Mucosa of descending colon (tissue), 3 donors: Measurements from ENCODE around the gene LRRN4CL. TPM values are rescaled to one million over a fixed set of nuclear protein-coding genes. Genes with fewer than 3 reads are reported as not detected.

ENCODE experiments used
- ATAC-seq: fragments of 200-7000 bp; cut with Tn5 transposase; one replicate; pipeline ENCODE4 v1.9.1; 2020; ENCODE audit warnings: mild to moderate bottlenecking, moderate library complexity
- DNase-seq, 3 donors: peaks; one replicate each; pipeline ENCODE4 v3.0.0-alpha.2; 2020
- H3K36me3 ChIP-seq: fragments of 200-600 bp; one replicate; pipeline ENCODE4 v1.8.0; 2021; ENCODE audit warnings: low read depth, mild to moderate bottlenecking
- H3K4me1 ChIP-seq: fragments of 200-600 bp; one replicate; pipeline ENCODE4 v1.8.0; 2021; ENCODE audit warnings: low read depth, mild to moderate bottlenecking
- H3K4me3 ChIP-seq: fragments of 200-600 bp; one replicate; pipeline ENCODE4 v1.8.0; 2021; ENCODE audit warnings: mild to moderate bottlenecking
- H3K9me3 ChIP-seq: fragments of 200-600 bp; one replicate; pipeline ENCODE4 v1.8.0; 2021; ENCODE audit warnings: mild to moderate bottlenecking
- intact Hi-C, 2 donors: fragments of 100-400 bp; cut with DNase I in 1 of 2; cut with micrococcal nuclease in 1 of 2; formaldehyde crosslinking; loops; one replicate each; pipeline versions ENCODE4 v1.11.0 to v1.11.1; 2022; cut with DNase I, micrococcal nuclease
- total RNA-seq, 3 donors: library from RNA; stranded (reverse); fragmentation: NEBNext Ultra II Directional in 2 of 3; extraction: Animal tissue kit (Norgen Biotek cat#: 25700) in 2 of 3; gene quantifications; one replicate each; pipeline versions ENCODE4 v1.2.1 to v1.2.4, GENCODE V29; 2021 to 2023
- TF ChIP-seq, protein P1 (sequence below): fragments of 200-600 bp; IDR thresholded peaks from one replicate; pipeline ENCODE4 v1.8.0; 2022; ENCODE audit warnings: antibody characterized with exemption, mild to moderate bottlenecking
- donor health status: DM: no; HTN: no; CAD: no; lungs with moderate emphysema.
- donor health status: DM: no; HTN: no; CAD: no.
- donor health status: DM: no; HTN: yes; CAD: no.

LRRN4CL gene
- total RNA-seq, 3 donors from 2014 or later: 1.2 to 11.5 (median 5.6) TPM

DNA sequence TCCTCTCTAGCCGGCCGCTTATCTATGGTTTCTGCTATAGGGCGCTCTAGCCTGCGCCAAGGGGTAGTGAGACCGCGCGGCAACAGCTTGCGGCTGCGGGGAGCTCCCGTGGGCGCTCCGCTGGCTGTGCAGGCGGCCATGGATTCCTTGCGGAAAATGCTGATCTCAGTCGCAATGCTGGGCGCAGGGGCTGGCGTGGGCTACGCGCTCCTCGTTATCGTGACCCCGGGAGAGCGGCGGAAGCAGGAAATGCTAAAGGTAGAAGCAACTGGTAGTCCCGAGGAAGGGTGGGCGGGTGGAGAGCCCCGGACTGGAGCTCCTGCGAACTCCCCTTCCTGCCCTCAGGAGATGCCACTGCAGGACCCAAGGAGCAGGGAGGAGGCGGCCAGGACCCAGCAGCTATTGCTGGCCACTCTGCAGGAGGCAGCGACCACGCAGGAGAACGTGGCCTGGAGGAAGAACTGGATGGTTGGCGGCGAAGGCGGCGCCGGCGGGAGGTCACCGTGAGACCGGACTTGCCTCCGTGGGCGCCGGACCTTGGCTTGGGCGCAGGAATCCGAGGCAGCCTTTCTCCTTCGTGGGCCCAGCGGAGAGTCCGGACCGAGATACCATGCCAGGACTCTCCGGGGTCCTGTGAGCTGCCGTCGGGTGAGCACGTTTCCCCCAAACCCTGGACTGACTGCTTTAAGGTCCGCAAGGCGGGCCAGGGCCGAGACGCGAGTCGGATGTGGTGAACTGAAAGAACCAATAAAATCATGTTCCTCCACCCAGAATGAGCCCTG, 17.5 kb downstream of the LRRN4CL start, which contains the start of the genes LBHD1 and UQCC3:
LBHD1 (minus strand) TSS at position 660 of the 782 bp plus-strand sequence. CDS start 2,236 bp downstream, outside the sequence.
UQCC3 (plus strand) TSS at position 66 of the 782 bp plus-strand sequence; CDS start at position 139, 73 bp downstream.
- ATAC-seq: peak; percentile 82
- DNase-seq: peak; percentile 85 to 89 (median 85)
- H3K9me3 ChIP-seq: no peaks in the 10 kb centered on the region
- TF ChIP-seq, protein P1, sequence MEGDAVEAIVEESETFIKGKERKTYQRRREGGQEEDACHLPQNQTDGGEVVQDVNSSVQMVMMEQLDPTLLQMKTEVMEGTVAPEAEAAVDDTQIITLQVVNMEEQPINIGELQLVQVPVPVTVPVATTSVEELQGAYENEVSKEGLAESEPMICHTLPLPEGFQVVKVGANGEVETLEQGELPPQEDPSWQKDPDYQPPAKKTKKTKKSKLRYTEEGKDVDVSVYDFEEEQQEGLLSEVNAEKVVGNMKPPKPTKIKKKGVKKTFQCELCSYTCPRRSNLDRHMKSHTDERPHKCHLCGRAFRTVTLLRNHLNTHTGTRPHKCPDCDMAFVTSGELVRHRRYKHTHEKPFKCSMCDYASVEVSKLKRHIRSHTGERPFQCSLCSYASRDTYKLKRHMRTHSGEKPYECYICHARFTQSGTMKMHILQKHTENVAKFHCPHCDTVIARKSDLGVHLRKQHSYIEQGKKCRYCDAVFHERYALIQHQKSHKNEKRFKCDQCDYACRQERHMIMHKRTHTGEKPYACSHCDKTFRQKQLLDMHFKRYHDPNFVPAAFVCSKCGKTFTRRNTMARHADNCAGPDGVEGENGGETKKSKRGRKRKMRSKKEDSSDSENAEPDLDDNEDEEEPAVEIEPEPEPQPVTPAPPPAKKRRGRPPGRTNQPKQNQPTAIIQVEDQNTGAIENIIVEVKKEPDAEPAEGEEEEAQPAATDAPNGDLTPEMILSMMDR: no peak
- peaks cover 31% of the 10 kb centered on the region for H3K4me1 ChIP-seq
- no peaks in the 10 kb centered on the region for H3K36me3 ChIP-seq
- H3K4me3 ChIP-seq: peak within 1 kb of the TSS; percentile 77
- intact Hi-C loops: loop anchor here in 1 of 2 donors (2.0 kb wide), 1 partner anchor 71 kb away; the partner anchor contains the start of gene MTA2

DNA sequence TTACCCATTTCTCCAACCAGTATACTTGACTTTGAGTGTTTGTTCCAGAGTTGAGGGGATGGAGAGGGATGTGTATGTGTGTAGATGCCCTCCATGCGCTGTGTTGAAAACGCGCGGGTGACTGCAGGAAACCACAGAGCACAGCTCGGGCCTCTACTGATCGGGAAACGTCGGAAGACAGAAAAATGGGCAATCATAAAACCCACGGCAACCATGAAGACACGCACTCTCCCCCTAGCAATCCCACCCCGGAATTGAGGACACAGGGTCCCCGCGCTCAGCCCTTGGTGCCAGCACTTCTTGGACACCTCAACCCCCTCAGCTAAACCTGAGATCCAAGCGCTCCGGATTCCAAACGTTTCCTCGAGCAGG, 18.1 kb downstream of the LRRN4CL start:
- peaks cover 37% of the 10 kb centered on the region for H3K4me1 ChIP-seq
- DNase-seq: no peak
- intact Hi-C loops: no loop called here
- TF ChIP-seq, protein P1: no peak
- ATAC-seq: peak; percentile 26
- H3K36me3 ChIP-seq: no peaks in the 10 kb centered on the region
- no peaks in the 10 kb centered on the region for H3K9me3 ChIP-seq
- H3K4me3 ChIP-seq: peak overlapping the region; percentile 77

DNA sequence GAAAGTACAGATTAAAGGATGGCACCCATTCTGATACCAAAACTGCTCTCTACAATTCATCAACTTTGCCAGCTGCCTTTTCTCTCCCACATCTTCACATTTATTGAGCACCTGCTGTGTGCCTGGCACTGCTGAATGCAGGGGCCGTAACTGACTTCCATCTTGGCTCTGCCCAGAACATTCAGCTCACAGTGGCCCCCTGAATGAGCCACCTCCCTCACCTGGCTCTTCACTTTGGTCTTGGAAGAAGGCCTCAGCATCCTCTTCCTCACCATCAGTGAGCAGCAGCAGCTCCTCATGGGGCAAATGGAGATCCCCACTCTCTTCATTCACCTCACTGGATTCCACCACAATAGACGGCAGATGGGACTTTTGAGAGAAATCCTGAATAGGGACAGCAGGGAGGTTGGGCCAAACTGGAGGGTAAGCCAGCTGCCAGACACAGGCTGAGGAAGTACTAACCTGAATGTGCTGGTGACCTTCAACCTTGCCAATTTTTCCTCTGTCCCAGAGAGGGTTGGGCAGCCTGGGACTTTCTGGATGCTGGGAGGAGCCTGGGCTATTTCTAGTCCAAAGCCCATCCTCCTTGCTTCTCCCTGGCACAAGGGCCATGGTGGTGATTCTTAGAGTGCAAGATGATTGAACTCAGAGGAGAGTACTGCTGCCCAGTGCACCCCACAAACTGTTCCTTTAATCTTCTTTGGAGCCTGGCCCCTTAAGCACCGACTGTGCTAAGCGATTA, 19.7 kb downstream of the LRRN4CL start:
- H3K36me3 ChIP-seq: no peaks in the 10 kb centered on the region
- TF ChIP-seq, protein P1: no peak
- no peaks in the 10 kb centered on the region for H3K9me3 ChIP-seq
- peaks cover 39% of the 10 kb centered on the region for H3K4me1 ChIP-seq
- ATAC-seq: peak; percentile 25
- no peak overlapping the region for H3K4me3 ChIP-seq
- intact Hi-C loops: no loop called here
- DNase-seq: peak; percentile 55 to 60 (median 55)

DNA sequence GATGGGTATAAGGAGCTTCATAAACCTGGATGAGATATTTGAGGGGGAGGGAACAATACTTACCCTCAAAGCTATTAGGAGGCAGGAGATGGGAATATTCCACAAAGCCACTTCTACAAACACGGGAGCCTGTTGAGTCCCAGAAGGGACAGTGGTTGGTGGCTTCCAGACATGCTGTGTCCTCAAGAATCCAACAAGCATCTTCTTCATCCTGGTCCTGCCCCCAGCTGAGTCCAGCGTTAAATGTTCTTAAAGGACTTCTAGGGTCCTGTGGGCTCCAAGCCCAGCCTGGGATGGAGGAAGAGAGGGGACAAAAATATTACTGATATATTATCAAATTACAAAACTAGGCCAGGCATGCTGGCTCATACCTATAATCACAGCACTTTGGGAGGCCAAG, 21.9 kb downstream of the LRRN4CL start:
- no peaks in the 10 kb centered on the region for H3K9me3 ChIP-seq
- H3K4me1 ChIP-seq: peaks cover 36% of the 10 kb centered on the region
- TF ChIP-seq, protein P1: no peak
- H3K36me3 ChIP-seq: no peaks in the 10 kb centered on the region
- intact Hi-C loops: no loop called here
- no peak overlapping the region for H3K4me3 ChIP-seq
- DNase-seq (no peak), ATAC-seq (no peak)

DNA sequence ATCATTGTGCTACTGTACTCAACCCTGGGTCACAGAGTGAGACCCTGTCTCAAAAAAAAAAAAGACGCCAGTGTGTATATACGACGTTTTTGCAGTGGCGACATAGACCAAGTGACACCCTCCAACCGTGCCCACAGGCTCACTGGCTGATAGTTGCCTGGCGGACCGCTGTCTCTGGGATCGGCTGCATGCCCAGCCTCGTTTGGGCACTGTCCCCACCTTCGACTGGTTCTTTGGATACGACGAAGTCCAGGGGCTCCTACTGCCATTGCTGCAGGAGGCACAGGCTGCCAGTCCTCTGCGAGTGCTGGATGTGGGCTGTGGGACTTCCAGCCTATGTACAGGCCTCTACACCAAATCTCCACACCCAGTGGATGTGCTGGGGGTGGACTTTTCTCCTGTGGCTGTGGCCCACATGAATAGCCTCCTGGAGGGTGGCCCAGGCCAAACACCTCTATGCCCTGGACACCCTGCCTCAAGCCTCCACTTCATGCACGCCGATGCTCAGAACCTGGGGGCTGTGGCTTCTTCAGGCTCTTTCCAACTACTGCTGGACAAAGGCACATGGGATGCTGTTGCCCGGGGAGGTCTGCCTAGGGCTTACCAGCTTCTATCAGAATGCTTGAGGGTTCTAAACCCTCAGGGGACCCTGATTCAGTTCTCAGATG, 22.9 kb downstream of the LRRN4CL start:
- intact Hi-C loops: no loop called here
- ATAC-seq (no peak), DNase-seq (no peak)
- H3K4me3 ChIP-seq: peak overlapping the region; percentile 56
- no peaks in the 10 kb centered on the region for H3K36me3 ChIP-seq
- H3K4me1 ChIP-seq: peaks cover 35% of the 10 kb centered on the region
- TF ChIP-seq, protein P1: no peak
- no peaks in the 10 kb centered on the region for H3K9me3 ChIP-seq
